HL-60 (cell line): Measurements from ENCODE around the gene SIDT2.

Source experiments
- GABPA ChIP-seq: IDR thresholded peaks from 2 replicates; pipeline ENCODE4 v1.6.1; 2012; ENCODE audit warnings: low read depth
- POLR2AphosphoS5 ChIP-seq: IDR thresholded peaks from 2 replicates; pipeline ENCODE4 v1.6.1; 2012; ENCODE audit warnings: low read depth
- SPI1 ChIP-seq: IDR thresholded peaks from 2 replicates; pipeline ENCODE4 v1.6.1; 2012; ENCODE audit warnings: low read depth, mild to moderate bottlenecking, borderline replicate concordance
- TF ChIP-seq, protein P1 (sequence below): IDR thresholded peaks from one replicate; pipeline ENCODE4 v1.5.1; 2011; ENCODE audit warnings: low read length, control low read depth, inconsistent platforms; ENCODE audit not compliant: insufficient read depth
- TF ChIP-seq, protein P2 (sequence below): IDR thresholded peaks from 2 replicates; pipeline ENCODE4 v1.6.1; 2012; ENCODE audit warnings: low read depth; ENCODE audit not compliant: insufficient replicate concordance

DNA sequence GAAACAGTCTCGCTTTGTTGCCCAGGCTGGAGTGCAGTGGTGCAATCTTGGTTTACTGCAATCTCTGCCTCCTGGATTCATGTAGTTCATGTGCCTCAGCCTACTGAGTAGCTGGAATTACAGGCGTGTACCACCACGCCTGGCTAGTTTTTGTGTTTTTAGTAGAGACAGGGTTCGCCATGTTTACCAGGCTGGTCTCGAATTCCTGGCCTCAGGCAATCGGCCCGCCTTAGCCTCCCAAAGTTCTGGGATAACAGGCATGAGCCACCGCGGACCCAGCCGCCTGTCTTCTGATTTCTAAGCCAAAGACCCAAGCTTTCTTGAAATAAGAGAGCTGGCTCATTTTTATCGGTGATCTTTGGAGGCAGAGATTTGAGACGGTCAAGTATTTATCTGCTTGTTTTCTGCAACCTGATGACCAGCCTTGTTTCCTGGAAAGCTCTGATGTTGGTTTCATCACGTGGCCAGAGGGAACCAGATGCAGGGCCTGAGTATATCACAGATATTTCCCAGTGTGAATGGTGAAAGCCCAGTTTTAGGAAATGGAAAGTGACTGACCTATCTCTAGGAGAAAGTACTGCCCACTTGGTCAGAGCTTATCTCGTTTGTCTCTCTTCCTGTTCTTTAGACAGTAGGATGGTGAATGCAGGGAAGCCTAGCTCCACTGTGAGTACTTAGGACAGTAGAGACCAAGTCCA lies 5.7 kb upstream of the SIDT2 start:
- no peak for TF ChIP-seq POLR2AphosphoS5
- TF ChIP-seq, protein P1, sequence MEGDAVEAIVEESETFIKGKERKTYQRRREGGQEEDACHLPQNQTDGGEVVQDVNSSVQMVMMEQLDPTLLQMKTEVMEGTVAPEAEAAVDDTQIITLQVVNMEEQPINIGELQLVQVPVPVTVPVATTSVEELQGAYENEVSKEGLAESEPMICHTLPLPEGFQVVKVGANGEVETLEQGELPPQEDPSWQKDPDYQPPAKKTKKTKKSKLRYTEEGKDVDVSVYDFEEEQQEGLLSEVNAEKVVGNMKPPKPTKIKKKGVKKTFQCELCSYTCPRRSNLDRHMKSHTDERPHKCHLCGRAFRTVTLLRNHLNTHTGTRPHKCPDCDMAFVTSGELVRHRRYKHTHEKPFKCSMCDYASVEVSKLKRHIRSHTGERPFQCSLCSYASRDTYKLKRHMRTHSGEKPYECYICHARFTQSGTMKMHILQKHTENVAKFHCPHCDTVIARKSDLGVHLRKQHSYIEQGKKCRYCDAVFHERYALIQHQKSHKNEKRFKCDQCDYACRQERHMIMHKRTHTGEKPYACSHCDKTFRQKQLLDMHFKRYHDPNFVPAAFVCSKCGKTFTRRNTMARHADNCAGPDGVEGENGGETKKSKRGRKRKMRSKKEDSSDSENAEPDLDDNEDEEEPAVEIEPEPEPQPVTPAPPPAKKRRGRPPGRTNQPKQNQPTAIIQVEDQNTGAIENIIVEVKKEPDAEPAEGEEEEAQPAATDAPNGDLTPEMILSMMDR, result no peak
- TF ChIP-seq, protein P2, sequence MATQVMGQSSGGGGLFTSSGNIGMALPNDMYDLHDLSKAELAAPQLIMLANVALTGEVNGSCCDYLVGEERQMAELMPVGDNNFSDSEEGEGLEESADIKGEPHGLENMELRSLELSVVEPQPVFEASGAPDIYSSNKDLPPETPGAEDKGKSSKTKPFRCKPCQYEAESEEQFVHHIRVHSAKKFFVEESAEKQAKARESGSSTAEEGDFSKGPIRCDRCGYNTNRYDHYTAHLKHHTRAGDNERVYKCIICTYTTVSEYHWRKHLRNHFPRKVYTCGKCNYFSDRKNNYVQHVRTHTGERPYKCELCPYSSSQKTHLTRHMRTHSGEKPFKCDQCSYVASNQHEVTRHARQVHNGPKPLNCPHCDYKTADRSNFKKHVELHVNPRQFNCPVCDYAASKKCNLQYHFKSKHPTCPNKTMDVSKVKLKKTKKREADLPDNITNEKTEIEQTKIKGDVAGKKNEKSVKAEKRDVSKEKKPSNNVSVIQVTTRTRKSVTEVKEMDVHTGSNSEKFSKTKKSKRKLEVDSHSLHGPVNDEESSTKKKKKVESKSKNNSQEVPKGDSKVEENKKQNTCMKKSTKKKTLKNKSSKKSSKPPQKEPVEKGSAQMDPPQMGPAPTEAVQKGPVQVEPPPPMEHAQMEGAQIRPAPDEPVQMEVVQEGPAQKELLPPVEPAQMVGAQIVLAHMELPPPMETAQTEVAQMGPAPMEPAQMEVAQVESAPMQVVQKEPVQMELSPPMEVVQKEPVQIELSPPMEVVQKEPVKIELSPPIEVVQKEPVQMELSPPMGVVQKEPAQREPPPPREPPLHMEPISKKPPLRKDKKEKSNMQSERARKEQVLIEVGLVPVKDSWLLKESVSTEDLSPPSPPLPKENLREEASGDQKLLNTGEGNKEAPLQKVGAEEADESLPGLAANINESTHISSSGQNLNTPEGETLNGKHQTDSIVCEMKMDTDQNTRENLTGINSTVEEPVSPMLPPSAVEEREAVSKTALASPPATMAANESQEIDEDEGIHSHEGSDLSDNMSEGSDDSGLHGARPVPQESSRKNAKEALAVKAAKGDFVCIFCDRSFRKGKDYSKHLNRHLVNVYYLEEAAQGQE, result no peak
- TF ChIP-seq SPI1, result no peak
- no peak for TF ChIP-seq GABPA
